DMS153 (cell line): Measurements from ENCODE around the gene TMEM63A.
"Not testable (repeated sequence)": the region's sequence is repeated elsewhere in the genome, so short reads cannot be mapped to it uniquely, and the experiment has no call there.

ENCODE experiments used
- DNase-seq: peaks from one replicate; lab custom pipeline; 2025; lab: John Stamatoyannopoulos, UW

TMEM63A gene

DNA sequence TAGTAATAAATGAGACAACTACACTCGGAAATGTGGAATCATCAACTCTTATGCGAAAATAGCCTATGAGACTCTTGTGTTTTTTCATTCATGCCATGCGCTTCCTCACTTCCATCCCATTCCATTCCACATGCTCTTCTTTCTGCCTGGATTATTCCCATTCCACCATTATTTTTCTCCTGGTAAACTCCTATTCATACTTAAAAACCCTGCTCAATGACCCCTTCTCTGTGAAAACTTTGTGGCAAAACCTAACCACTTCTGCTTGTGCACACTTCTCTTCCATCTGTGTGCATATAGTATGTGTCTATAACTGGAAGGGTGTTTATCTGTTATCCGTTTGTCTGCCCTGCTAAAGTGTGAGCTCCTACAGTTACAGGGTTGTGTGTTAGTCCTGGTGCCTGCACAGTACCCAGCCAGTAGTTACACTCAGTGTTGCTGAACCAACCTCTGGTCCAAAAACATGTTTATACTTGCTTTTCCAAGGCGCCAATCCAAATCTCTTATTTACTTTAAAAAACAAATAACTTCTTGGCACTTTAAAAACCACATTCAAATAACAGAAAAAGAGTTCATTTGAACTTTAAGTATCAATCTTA, 61.6 kb downstream of the TMEM63A start:
- no peak for DNase-seq

DNA sequence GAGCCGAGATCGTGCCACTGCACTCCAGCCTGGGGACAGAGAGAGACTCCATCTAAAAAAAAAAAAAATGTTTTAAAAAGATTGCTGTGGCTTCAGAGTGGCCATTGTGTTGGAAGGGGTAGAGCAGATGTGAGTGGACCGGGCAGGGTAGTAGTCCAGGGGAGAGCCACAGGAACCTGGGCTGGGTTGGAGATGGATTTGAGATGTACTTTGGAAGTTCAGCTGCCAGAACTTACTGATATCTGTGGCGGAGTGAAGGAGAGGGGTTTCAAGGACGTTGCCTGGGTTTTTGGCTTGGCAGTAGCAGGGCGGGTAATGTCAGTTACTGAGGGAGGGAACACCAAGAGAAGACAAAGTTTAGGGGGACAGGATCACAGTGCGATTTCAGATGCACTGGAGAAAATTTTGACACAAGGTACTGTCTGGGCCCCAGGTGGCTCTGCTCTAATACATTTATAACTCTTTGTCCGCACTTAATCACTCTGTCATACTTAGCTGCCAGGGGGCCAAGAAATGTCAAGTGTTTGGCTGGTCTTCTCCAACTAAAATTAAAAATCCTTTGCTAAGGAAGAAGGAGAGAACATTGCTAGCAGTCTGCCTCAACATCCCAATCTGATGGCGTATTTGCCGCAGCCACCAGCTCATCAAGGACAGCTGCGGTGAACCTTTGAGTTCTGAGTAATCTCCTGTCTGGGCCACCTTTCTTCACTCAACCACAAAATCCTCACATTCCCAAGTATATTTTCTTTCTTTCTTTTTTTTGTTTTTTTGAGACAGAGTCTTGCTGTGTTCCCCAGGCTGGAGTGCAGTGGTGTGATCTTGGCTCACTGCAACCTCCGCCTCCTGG, 62.6 kb downstream of the TMEM63A start:
- DNase-seq = no peak

- DNase-seq = no peak
Measured at GRCh38 chr1:225818229-225818628, 64.0 kb downstream of the TMEM63A start.

- peak; percentile 50 for DNase-seq
Measured at GRCh38 chr1:225817611-225818061, 64.5 kb downstream of the TMEM63A start.

DNA sequence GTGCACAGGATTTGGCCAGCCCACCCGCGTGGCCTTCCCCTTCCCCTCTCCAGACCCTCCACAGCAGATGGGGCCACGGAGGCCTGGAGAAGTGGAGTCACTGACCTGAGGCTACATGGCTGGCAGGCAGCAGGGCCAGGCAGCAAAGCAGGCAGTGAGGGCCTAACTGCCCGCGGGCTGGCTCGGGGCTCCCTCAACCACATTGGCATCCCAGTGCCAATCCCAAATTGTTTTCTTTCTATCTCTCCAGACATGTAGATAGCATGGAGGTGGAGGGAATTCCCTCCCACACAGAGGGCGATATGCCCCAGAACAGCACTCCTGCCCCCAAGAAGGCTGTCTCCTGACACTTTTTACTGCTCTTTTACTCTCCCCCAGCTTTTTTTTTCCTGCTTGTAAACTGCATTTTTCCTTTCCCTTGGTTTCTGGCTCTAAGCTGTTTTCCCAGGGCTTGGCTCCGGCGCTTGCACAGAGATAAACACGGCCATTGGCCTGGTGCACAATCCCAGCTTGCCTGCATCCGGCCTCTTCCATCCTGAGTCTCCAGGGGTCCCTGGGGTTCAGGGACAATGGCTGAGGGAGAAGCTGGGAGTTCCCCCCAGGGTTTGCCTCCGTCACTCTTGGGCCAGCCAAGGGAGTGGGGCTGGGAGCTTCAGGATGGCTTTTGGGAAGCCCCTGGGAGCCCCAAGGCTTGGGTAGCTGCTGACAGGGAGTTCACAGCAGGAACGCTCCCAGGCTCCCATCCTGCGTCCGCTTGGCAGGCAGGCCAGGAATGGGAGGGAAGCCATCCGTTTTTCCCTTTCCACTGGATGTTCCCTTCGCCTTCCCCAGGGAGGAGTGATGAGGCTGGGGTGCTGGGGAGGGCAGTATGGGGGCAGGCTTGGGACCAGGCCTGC, 65.3 kb downstream of the TMEM63A start:
- DNase-seq = no peak

DNA sequence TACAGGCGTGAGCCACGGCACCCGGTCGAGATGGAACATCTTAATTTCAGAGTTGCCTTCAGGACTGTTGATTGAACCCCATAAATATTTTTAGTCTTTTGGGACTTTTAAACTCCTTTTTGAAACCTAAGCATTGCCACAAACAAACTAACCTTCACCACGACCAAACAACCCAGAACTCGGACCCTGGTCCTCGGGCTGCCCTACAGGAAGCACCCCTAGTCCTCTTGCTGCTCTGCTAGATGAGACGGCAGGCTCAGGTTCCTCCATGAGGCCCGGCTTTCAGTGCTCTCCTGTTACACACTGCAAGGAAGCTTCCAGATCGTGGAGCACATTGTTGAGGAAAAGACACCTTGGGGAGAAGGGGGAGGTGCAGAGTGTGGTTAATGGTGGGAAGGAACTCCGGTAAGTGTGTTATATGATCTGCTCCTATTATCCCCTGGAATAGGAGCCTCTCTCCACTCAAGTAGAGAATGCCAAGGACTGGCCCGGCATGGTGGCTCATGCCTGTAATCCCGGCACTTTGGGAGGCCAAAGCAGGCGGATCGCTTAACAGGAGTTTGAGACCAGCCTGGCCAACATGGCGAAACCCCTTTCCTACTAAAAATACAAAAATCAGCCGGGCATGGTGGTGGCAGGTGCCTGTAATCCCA, 66.5 kb downstream of the TMEM63A start:
- DNase-seq = no peak

- not testable (repeated sequence) for DNase-seq
Measured at GRCh38 chr1:225815090-225815489, 67.1 kb downstream of the TMEM63A start.

DNA sequence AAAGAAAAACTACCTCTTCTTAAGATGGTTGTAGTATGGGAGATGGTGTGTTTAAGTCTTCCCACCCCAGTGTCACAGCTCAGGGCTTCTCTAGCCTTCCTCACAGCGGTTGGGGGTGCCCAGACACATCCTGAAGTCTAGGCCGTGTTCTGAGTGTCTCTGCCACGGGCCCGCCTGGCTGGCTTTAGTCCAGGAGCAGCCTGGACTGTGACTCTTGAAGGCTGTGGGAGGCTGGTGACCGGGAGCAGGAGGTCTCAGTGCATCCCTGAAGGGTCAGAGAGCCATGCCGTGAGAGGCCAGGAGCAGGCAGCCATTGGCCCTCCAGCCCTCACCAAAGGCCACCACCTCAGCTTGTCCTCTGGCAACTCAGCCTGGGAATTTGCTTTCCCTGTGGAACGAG, 67.8 kb downstream of the TMEM63A start:
- DNase-seq = no peak

- DNase-seq = peak; percentile 92
Measured at GRCh38 chr1:225813214-225813964, 68.8 kb downstream of the TMEM63A start.

GRCh38 chr1:225812488-225813213, 69.5 kb downstream of the TMEM63A start:
- no peak for DNase-seq

DNA sequence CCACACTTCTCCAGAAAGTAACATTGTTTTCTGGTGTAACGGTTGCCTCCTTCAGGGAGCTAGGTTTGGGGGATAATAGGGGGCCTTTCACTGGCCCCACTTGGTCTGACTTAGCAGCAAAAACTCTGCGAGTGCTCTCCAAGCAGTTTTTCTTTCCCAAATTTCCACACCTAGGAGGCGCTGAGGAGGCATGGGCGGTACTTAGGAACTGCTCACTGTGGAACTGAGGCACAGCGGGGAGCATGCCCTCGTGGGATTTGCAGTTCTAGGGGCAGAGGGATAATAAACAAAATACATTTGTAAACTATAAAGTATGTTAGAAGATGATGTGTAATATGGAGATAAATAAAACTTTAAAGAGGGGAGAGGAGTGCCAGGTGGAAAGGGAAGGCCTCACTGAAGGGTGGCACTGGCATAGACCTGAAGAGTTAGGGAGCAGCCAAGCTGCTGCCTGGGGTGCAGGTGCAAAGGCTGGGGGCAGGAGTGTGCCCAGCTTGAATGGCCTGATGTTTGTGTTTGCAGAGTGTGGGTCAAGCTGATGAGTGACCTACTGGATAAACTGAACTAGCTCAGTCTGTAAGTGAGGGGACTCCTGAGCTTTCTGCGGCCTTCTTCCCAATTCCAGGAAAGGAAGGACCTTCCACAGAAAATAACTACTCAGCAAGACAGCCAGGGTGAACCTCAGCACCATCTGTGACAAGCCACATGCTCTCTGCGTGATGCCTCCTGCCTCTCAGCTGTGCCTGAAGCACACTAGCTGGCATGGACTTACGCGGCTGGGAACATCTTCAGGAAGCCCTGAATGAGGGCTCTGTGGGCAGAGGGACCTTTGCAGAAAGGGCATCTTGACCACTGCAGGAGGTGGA, 70.3 kb downstream of the TMEM63A start:
- DNase-seq = no peak

DNA sequence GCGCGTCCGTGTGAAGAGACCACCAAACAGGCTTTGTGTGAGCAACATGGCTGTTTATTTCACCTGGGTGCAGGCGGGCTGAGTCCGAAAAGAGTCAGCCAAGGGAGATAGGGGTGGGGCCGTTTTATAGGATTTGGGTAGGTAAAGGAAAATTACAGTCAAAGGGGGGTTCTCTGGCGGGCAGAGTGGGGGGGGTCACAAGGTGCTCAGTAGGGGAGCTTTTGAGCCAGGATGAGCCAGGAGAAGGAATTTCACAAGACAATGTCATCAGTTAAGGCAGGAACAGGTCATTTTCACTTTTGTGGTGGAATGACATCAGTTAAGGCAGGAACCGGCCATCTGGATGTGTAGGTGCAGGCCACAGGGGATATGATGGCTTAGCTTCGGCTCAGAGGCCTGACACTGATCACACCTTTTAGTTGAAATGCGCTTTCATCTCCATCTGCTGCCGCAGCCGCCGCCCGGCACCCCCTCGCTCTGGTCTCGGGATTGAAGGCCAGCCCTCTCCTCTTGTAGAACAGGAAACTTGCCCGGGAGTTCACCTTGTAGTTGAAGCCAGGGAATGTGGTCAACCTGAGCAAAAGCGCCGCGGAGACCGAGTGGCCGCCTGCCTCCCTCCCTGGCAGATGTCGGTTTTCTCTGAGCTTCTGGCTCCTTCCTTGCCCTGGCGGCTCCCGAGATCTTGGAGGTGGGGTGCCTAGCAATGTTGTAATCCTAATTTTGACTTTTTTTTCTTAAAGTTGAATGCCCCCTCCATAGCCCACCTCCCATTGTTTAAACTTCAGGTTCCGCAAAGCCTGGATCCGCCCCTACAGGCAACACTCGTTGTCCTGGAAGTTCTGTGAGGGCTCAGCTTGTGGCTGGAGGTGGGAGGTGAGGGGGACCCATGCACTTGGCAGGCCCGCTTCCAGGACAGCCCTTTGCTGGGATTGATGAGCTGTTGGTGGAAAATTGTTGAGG, 71.3 kb downstream of the TMEM63A start:
- not testable (repeated sequence) for DNase-seq

DNA sequence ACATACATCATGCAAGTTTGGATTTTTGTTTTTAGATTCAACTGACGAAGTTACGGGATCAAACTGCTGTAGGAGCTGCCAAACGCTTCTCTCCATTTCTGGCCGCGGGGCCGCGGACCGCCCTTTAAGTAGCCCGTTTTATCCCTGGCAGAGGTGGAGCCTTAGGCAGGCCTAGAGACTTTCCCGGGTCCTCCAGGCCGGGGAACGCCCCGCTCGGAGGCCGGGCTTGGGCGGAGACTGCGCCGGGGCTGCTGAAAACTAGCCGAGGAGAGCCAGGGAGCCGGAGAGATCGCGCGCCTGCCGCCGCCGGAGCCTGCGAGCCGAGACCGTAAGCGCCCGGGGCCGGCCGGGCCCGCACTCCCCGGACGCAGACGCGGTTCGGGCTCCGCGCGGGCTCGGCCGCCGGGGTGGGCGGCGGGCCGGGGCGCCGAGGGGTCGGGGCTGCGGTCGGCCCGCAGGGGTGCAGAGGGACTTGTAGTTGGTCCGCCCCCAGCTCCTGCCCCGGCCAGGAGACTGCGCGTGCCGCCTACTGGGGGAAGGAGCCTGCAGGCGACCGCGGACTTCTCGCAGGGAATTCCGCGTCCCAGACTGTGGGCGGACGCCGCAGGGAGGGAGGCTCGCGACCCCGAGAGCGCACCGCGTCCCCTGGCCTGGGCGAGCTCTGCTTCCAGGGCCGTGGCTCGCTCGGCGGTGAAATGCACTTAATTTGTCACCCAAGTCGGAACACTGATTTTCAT, 72.2 kb downstream of the TMEM63A start, which contains the start of gene EPHX1:
Gene EPHX1 (plus strand): TSS at position 283 of the 737 bp plus-strand sequence. CDS start 18,606 bp downstream, outside the sequence.
- DNase-seq = peak; percentile 85

DNA sequence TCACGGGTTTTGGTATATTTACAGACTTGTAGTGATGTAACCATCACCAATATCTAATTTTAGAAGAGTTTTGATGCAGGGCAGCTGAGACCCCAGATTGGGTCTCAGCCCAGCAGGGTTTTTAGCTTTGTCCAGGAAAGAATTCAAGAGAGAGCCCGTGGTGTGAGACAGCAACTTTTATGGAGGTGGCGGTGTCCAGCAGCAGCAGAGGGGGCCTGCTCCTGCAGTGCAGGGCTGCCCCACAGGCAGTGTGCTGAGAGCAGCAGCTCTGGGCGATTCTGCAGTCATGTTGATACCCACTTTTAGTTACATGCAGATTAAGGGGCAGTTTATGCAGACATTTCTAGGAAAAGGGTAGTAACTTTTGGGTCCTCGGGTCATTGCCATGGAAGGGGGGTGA, 74.0 kb downstream of the TMEM63A start:
- no peak for DNase-seq

DNA sequence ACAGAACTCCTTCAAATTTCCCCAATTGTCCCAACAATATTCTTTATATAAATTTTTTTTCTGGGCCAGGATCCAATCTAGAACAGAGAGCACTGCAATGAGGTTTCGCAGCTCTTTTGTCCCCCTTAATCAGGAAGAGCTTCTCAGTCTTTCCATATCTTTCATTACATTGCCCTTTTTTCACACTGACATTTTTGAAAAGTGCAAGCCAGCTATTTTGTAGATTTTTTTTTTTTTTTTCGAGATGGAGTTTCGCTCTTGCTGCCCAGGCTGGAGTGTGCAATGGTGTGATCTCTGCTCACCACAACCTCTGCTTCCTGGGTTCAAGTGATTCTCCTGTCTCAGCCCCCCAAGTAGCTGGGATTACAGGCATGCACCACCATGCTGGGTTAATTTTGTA, 75.4 kb downstream of the TMEM63A start:
- not testable (repeated sequence) for DNase-seq

DNA sequence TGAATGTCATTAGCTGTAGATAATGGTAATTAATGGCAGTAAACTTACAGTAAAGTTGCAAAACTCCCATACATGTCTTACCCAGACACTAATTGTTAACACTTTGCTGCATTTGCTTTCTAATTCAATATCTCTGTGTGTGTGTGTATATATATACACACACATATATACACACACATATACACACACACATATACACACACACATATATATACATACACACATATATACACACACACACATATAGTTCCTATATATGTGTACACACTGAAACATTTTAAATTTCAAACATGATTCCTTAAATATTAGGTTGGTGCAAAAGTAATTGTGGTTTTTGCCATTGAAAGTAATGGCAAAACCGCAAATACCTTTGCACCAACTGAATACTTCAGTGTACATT, 75.9 kb downstream of the TMEM63A start:
- DNase-seq = no peak

DNA sequence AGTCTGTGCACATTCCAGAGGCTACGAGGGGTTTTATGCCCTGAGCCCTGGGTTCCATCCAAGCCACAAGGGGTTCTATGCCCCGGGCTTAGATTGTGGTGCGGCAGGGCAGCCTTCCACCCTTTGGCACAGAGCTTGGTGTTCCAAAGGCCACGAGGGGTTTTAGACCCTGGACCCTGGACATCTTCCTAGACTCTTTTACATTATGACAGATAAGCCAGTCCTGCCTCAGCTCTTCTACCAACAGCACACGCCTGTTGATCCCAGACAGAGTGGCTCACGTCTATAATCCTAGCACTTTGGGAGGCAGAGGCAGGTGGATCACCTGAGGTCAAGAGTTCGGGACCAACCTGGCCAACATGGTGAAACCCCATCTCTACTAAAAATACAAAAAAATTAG, 81.0 kb downstream of the TMEM63A start:
- DNase-seq = not testable (repeated sequence)
